Measurements from ENCODE around the gene DOCK4.

DNA sequence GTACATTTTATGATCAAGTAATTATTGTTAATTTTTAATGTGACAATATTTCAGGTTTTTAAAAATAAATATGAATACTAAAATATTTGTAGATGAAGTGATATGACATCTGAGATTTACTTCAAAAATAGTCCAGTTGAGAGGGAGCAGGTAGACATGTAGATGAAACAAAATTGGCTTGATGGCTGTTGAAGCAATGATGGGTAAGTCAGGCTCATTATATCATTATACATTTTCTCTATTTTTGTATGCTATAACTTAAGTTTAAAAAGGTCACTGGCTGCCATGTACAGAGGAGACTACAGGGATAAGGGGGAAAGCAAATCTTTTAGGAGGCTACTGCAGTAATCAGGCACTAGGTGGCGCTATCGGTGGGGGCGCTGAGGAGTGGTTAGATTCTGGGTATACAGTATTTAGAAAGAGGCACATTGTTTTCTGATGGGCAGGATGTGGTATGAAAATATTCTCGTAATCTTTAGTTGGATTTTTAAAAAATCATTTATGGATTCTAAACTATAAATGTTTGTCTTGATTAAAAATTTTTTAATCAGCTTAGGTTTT, 454.1 kb downstream of the DOCK4 start:
- TF ChIP-seq CTCF (IDR thresholded peaks at IDR 0.05; ENCODE audit: control extremely low read depth in 1 of 3, insufficient read depth in 1 of 3, low read depth in 1 of 3, low read length in 3 of 3) (peak; percentile 75 to 84 (median 84)), YY1 (IDR thresholded peaks at IDR 0.05; ENCODE audit: low read depth, low read length) (no peak), POLR2A (IDR thresholded peaks at IDR 0.05; ENCODE audit: control extremely low read depth in 1 of 2, low read depth in 2 of 2, low read length in 2 of 2) (no peak), E2F6 (IDR thresholded peaks at IDR 0.05) (no peak), RNF2 (IDR thresholded peaks at IDR 0.05; ENCODE audit: borderline replicate concordance, low read depth, low read length, missing control alignments, poor library complexity, severe bottlenecking) (no peak), TAF1 (IDR thresholded peaks at IDR 0.05; ENCODE audit: low read depth, low read length) (no peak), MAX (IDR thresholded peaks at IDR 0.05) (no peak), EZH2 (IDR thresholded peaks at IDR 0.05; ENCODE audit: low read depth, low read length, severe bottlenecking) (no peak)

Measured in H1 (cell line).